ENCODE data around the gene MBD4. TPM values are rescaled to one million over a fixed set of nuclear protein-coding genes. Genes with fewer than 3 reads are reported as not detected.

MBD4 gene
- total RNA-seq, 1 experiment from 2014 or later = 40.1 TPM

- Histone ChIP-seq H4K8ac (replicated peaks; ENCODE audit: insufficient read length, low read depth, low read length) (no peak overlapping the region), H2BK120ac (ENCODE audit: low read depth, low read length, poor library complexity, severe bottlenecking) (no peak overlapping the region), H3K4ac (ENCODE audit: low read depth, low read length) (no peak overlapping the region), H3K79me2 (ENCODE audit: insufficient read depth, low read length) (no peaks in the 10 kb centered on the region), H4K91ac (ENCODE audit: insufficient read length, low read depth, low read length) (no peak overlapping the region), H2BK20ac (ENCODE audit: low read depth, low read length, poor library complexity, severe bottlenecking) (no peak overlapping the region), H3K9me3 (ENCODE audit: control insufficient read depth, low read depth, low read length) (no peaks in the 10 kb centered on the region), H3K23me2 (ENCODE audit: insufficient read length, low read depth, low read length, poor library complexity, severe bottlenecking) (no peaks in the 10 kb centered on the region), H4K20me1 (ENCODE audit: control insufficient read depth, insufficient read depth, insufficient read length) (no peaks in the 10 kb centered on the region), H2AK5ac (ENCODE audit: insufficient read length, low read length) (no peak overlapping the region), H3K27me3 (ENCODE audit: insufficient read depth, low read length) (no peaks in the 10 kb centered on the region), H2BK12ac (ENCODE audit: insufficient read length, low read depth, low read length) (no peak overlapping the region), H3K14ac (ENCODE audit: insufficient read depth, low read length) (no peak overlapping the region), H4K5ac (ENCODE audit: insufficient read length, low read depth, low read length) (no peak overlapping the region), H3K9ac (ENCODE audit: extremely low read depth, insufficient read length, low read length) (no peak overlapping the region), H3K56ac (ENCODE audit: insufficient read length, low read depth, low read length) (no peak overlapping the region), H3K18ac (ENCODE audit: insufficient read length, low read depth, low read length) (no peak overlapping the region), H3K27ac (ENCODE audit: insufficient read length, low read depth, low read length) (no peak overlapping the region), H3K4me2 (ENCODE audit: insufficient read depth, insufficient read length, low read length) (no peak overlapping the region), H3K23ac (ENCODE audit: insufficient read length, low read depth, low read length) (no peak overlapping the region), H3K4me1 (ENCODE audit: insufficient read depth, low read length) (no peaks in the 10 kb centered on the region), H2BK5ac (ENCODE audit: insufficient read length, low read length) (no peak overlapping the region), H2AFZ (ENCODE audit: low read length) (no peak overlapping the region), H2BK15ac (ENCODE audit: low read depth, low read length) (no peak overlapping the region), H3K79me1 (ENCODE audit: insufficient read depth, low read depth, low read length, poor library complexity, severe bottlenecking) (no peaks in the 10 kb centered on the region), H3T11ph (ENCODE audit: low read length) (no peak overlapping the region)
- Mint-ChIP-seq H3K4me1 (no peaks in the 10 kb centered on the region), H3K27me3 (ENCODE audit: low read depth) (no peaks in the 10 kb centered on the region), H3K4me3 (no peak overlapping the region), H3K36me3 (ENCODE audit: insufficient read depth in 1 of 3, low read depth in 3 of 3) (peaks cover 2 to 10% (median 10%) of the 10 kb centered on the region in 3 experiments; a peak in 5 of 7 replicates), H3K9me3 (no peaks in the 10 kb centered on the region), H3K27ac (no peak overlapping the region)
- DNase-seq = no peak
- WGBS (ENCODE audit: extremely low coverage, insufficient read length, low lambda C conversion rate) = no CpG with 5 or more reads among the region's 2 CpGs
- TF ChIP-seq CTCF (conservative IDR thresholded peaks at IDR 0.05) = no peak
Measured at GRCh38 chr3:129469026-129469425, 29.3 kb upstream of the MBD4 start.

All from H9 (cell line).